Measurements from ENCODE around the gene C1orf226.

GRCh38 chr1:162397943-162398560 is 16.5 kb downstream of the C1orf226 start:
- TF ChIP-seq CTCF (IDR thresholded peaks at IDR 0.05) (no peak), POLR2A (IDR thresholded peaks at IDR 0.05) (no peak)

Data from thyroid gland (tissue), 4 donors.